IPS-18a (cell line): Measurements from ENCODE around the gene POU2F3.

Experiments used
- H3K27ac ChIP-seq: one replicate; pipeline ENCODE4 v1.5.1; 2013; ENCODE audit warnings: low read length
- H3K27me3 ChIP-seq: one replicate; pipeline ENCODE4 v1.6.1; 2013; ENCODE audit warnings: mild to moderate bottlenecking, low read length; ENCODE audit not compliant: control insufficient read depth, insufficient read depth
- H3K36me3 ChIP-seq: one replicate; pipeline ENCODE4 v1.6.1; 2013; ENCODE audit warnings: low read depth, low read length; ENCODE audit not compliant: control insufficient read depth
- H3K4me1 ChIP-seq: one replicate; pipeline ENCODE4 v1.6.1; 2013; ENCODE audit warnings: low read depth, low read length; ENCODE audit not compliant: control insufficient read depth
- H3K4me3 ChIP-seq: one replicate; pipeline ENCODE4 v1.5.1; 2013; ENCODE audit warnings: low read length
- H3K9ac ChIP-seq: one replicate; pipeline ENCODE4 v1.6.1; 2013; ENCODE audit warnings: mild to moderate bottlenecking, low read length, moderate library complexity
- H3K9me3 ChIP-seq: one replicate; pipeline ENCODE4 v1.6.1; 2013; ENCODE audit warnings: low read depth, low read length; ENCODE audit not compliant: control insufficient read depth

The POU2F3 gene

DNA sequence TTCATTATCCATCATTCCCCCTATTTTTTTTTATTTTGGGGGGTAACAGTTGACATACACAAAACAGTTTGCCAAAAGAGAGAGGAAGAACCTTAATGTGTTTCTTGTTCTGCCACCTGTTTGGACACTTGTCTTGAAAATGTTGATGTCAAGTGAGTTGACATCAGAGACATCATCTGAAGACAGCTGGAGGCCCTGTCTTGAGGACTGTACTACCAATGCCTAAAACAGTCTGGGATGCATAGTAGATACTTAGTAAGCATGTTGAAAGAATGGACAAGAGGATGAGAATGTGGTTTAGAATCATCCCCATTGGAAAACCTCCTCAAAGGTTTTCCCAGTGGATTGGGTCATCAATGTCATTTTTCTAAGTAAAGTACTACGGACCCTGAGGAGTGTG lies 93.9 kb downstream of the POU2F3 start:
- Histone ChIP-seq H3K36me3 (peaks cover 9% of the 10 kb centered on the region), H3K9ac (no peak overlapping the region), H3K27me3 (no peaks in the 10 kb centered on the region), H3K4me1 (peaks cover 18% of the 10 kb centered on the region), H3K9me3 (no peaks in the 10 kb centered on the region), H3K4me3 (no peak overlapping the region), H3K27ac (no peak overlapping the region)

DNA sequence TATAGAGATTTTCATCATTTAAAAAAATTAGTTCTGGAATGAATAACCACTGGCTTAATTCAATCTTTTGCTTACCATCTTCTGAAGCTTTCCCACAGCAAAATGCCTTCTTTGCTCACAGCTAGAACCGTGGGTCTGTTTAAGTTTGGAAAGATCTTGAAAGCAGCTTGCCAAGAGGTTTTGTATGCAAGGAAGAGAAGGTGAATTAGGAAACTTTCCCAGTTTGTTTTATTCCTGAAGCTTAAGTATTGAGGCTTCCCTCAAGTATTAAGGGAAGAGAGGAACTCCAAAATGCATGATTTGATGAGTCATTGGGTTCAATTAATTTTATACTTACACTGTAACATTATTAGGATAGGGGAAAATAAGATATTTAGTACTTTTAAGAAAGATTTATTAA lies 94.4 kb downstream of the POU2F3 start:
- Histone ChIP-seq H3K27me3 (no peaks in the 10 kb centered on the region), H3K9me3 (no peaks in the 10 kb centered on the region), H3K4me3 (no peak overlapping the region), H3K27ac (no peak overlapping the region), H3K36me3 (peaks cover 9% of the 10 kb centered on the region), H3K4me1 (peaks cover 20% of the 10 kb centered on the region), H3K9ac (no peak overlapping the region)

DNA sequence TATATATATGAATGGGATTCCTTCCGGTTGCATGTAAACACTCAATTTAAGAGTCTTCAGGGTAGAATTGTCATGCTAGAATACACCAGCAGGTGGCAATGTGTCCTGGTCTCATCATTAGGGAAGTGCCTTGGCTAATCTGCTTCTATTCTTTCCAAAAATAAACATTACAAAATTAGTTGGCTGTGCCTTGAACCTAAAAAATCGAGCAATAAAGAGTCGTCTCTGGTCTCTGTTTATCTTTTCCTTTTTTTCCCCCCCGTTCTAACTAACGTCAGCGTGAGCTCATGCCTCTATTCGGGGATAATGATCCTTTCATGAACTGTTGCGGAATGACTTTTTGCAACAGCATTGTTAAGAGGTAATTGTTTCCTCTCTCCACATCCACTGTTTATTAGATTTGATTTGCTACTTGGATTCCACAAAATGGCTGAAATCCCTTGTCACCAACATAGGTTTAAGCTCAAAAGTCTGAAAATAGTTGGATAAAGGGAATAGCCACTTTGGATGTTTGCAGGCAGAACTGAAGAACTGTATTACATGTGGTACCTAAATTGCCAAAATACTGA lies 95.0 kb downstream of the POU2F3 start:
- H3K9ac ChIP-seq = peak overlapping the region; percentile 70
- H3K27ac ChIP-seq = no peak overlapping the region
- peak overlapping the region; percentile 99 for H3K4me3 ChIP-seq
- H3K36me3 ChIP-seq = peaks cover 6% of the 10 kb centered on the region
- no peaks in the 10 kb centered on the region for H3K9me3 ChIP-seq
- H3K4me1 ChIP-seq = peaks cover 24% of the 10 kb centered on the region
- no peaks in the 10 kb centered on the region for H3K27me3 ChIP-seq

- Histone ChIP-seq H3K9me3 (no peaks in the 10 kb centered on the region), H3K27ac (no peak overlapping the region), H3K4me3 (peak overlapping the region; percentile 99)
Measured at GRCh38 chr11:120335556-120335907, 95.6 kb downstream of the POU2F3 start.

DNA sequence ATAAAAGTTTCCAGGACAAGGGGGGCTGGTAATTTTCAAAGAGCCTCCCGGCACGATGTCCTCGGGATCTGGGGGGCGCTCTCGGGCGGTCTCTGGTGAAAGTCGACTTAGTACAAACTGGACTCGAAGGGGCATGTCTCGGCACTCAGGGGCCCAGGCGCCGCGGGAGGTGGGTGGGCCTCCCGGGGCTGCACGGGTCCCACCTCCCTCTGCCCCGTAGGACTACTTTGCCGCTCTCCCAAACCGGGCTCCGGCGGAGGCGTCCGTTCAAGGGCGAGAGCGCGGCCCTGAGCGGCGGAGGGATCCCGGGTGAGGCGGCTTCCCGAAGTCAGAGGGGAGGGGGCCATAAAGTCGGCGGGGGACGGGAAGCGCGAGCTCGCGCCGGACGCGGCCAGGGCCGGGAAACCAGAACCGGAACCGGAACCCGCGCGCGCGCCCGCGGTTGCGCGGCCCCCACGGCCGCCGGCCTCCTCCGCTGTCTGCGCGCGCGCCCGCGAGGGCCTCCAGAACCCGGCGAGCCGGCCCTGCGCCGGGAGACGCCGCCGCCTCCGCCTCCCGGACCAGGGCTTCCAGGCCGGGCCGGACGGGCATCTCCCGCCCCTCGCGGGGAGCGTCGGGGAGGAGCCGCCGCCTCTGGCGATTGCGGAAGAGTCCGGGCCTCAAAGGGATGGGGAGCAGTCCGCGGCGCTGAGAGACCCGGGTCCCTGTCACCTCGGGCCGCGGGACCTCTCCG lies 96.1 kb downstream of the POU2F3 start, which contains the start of gene ARHGEF12:
TSS of gene ARHGEF12 (plus strand) at position 506 of the 733 bp plus-strand sequence. CDS start 831 bp downstream, outside the sequence.
- peak within 1 kb of the TSS; percentile 99 for H3K4me3 ChIP-seq
- no peaks in the 10 kb centered on the region for H3K27me3 ChIP-seq
- H3K36me3 ChIP-seq = no peaks in the 10 kb centered on the region
- peak within 1 kb of the TSS; percentile 77 for H3K9ac ChIP-seq
- peaks cover 24% of the 10 kb centered on the region for H3K4me1 ChIP-seq
- no peaks in the 10 kb centered on the region for H3K9me3 ChIP-seq
- H3K27ac ChIP-seq = no peak within 1 kb of the TSS

More at GRCh38 chr11:120335556-120335907, 95.6 kb downstream of the POU2F3 start:
- H3K9ac ChIP-seq = peak overlapping the region; percentile 70
- no peaks in the 10 kb centered on the region for H3K27me3 ChIP-seq
- peaks cover under 1% of the 10 kb centered on the region for H3K36me3 ChIP-seq
- peaks cover 24% of the 10 kb centered on the region for H3K4me1 ChIP-seq

- Histone ChIP-seq H3K4me1 (peaks cover 24% of the 10 kb centered on the region), H3K27me3 (no peaks in the 10 kb centered on the region), H3K4me3 (peak overlapping the region; percentile 99), H3K27ac (no peak overlapping the region), H3K9ac (peak overlapping the region; percentile 77), H3K9me3 (no peaks in the 10 kb centered on the region), H3K36me3 (no peaks in the 10 kb centered on the region)
Measured at GRCh38 chr11:120336641-120337354, 96.9 kb downstream of the POU2F3 start.

- peak overlapping the region; percentile 77 for H3K9ac ChIP-seq
- no peaks in the 10 kb centered on the region for H3K36me3 ChIP-seq
- H3K27me3 ChIP-seq = no peaks in the 10 kb centered on the region
- H3K4me3 ChIP-seq = peak overlapping the region; percentile 99
- no peak overlapping the region for H3K27ac ChIP-seq
- H3K4me1 ChIP-seq = peaks cover 24% of the 10 kb centered on the region
- no peaks in the 10 kb centered on the region for H3K9me3 ChIP-seq
Measured at GRCh38 chr11:120337355-120338106, 97.6 kb downstream of the POU2F3 start.

DNA sequence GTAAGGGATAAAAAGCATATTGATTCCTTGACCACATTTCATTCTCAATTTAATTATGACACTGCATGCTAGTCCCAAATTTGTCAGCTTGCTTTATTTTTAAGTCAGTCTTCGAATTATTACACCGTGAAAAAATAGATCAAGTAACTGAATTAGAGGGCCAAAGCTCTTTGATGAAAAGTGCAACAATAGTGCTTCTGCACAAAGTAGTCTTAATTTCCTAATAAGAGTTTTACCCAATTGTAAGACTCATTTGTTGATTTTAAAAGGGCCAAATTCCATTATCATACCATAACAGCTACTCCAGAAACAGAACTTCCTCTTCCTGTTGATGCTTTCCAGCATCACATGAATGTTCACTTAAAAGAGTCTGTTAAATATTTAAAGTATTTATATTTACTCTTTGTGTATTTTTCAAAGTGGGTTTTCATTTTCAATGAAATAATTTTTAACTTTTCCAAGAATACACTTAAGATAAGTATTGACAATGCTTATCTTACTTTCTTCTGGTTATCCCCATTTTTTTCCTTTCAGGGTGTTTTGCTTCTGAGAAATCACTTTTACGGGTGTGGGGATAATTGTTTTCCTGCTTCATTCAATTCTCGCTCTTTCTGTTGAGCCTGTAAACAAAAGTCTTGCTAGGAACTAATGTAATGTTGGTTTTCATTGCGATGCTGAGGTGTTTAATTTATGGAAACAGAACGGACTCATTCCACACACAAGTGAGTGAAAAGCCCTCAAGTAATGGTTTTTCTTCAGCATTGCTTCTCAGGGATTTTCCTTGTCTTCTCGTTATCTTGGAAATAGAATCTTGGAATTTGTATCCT lies 98.4 kb downstream of the POU2F3 start:
- Histone ChIP-seq H3K9me3 (no peaks in the 10 kb centered on the region), H3K36me3 (no peaks in the 10 kb centered on the region), H3K4me1 (peaks cover 25% of the 10 kb centered on the region), H3K9ac (no peak overlapping the region), H3K27me3 (no peaks in the 10 kb centered on the region), H3K4me3 (peak overlapping the region; percentile 99), H3K27ac (no peak overlapping the region)

DNA sequence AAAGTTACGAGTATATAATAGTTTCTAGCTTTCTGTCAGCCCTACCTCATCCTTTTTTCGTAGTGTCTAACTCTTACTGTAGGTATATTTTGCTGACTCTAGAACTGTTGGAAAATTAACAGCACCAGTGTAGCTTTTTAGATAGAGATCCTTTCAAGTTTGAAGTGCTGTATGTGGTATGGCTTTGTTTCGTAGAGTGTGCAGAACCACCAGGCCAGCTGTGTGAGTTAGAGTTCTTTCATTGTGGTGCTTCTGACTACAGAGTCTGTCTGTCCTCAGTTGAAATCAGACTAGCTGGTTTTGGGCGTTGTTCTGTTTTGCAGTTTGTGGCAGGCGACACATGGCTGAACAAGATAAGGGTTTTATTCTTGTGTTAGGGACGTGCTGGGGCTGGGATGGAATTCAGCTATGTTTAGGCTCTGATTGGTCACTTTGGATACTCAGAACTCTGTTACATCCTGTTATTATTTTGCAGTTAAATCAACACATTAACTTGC lies 99.5 kb downstream of the POU2F3 start:
- Histone ChIP-seq H3K36me3 (no peaks in the 10 kb centered on the region), H3K4me3 (no peak overlapping the region), H3K4me1 (peaks cover 28% of the 10 kb centered on the region), H3K9ac (no peak overlapping the region), H3K27ac (no peak overlapping the region), H3K9me3 (no peaks in the 10 kb centered on the region), H3K27me3 (no peaks in the 10 kb centered on the region)

GRCh38 chr11:120340529-120340928 lies 100.6 kb downstream of the POU2F3 start:
- Histone ChIP-seq H3K27ac (no peak overlapping the region), H3K27me3 (no peaks in the 10 kb centered on the region), H3K4me1 (peaks cover 22% of the 10 kb centered on the region), H3K9ac (no peak overlapping the region), H3K4me3 (no peak overlapping the region), H3K9me3 (no peaks in the 10 kb centered on the region), H3K36me3 (no peaks in the 10 kb centered on the region)
